C1 segment of cervical spinal cord (tissue), 14 donors: ENCODE measurements around the gene SORCS2.

Experiments used
- DNase-seq, 14 donors: peaks; one replicate each; lab custom pipeline; 2025; lab: John Stamatoyannopoulos, UW

SORCS2 gene

DNA sequence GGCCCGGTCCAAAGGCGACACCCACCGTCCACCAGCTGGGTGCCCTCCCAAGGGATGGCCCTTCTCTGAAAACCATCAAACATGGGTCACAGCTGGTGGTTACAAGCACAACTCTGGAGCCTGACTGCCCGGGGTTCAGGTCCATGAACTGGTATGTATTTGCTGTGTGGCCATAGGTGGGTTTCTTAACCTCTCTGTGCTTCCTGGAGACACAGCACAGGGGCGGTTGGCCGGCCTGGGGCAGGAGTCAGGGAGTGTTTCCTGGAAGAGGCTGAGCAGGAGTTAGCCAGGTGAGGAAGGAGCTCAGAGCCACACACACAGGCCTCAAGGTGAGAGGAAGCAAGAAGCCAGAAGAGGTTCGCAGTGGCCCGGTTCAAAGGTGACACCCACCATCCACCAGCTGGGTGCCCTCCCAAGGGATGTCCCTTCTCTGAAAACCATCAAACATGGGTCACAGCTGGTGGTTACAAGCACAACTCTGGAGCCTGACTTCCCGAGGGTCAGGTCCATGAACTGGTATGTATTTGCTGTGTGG, 486.0 kb downstream of the SORCS2 start:
- no peak for DNase-seq

- DNase-seq: no peak
Observed at GRCh38 chr4:7679406-7680040, 487.2 kb downstream of the SORCS2 start.

DNA sequence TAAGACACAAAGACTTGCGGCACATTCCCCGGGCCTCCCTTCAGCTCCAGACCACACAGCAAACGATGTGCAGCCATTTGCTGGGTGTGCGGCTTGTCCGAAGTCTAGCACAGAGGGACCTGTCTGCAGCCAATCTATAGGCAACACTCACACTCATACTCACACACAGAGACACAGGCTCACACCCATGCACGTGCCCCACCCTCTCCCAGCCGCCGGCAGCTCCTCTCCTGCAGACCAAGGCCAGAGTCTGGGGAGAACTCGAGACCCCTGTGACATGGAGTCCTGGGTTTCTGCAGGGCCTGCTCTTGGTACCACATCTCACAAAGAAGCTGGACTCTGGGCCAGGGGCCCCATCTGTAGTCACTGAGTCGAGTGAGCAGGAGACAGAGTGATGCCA, 487.8 kb downstream of the SORCS2 start:
- DNase-seq: no peak

- DNase-seq: no peak
Observed at GRCh38 chr4:7680731-7681130, 488.4 kb downstream of the SORCS2 start.

DNA sequence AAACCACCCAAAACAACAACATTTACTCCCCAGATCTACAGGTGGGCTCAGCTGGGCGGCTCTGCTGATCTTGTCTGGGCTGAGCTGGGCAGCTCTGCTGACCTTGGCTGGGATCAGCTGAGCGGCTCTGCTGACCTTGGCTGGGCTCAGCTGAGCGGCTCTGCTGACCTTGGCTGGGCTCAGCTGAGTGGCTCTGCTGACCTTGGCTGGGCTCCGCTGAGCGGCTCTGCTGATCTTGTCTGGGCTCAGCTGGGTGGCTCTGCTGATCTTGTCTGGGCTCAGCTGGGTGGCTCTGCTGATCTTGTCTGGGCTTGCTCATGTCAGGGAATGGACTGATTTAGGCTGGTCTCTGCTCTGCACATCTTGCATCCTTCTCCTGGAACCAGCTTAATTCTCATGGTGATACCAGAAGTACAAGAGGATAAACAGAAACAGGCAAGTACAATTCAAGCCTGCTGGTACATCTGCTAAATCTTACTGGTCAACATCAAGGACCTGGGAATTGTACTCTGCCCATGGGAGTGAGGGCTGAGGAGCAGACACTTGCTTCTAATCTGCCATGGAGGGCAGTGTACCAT, 490.9 kb downstream of the SORCS2 start:
- no peak for DNase-seq

DNA sequence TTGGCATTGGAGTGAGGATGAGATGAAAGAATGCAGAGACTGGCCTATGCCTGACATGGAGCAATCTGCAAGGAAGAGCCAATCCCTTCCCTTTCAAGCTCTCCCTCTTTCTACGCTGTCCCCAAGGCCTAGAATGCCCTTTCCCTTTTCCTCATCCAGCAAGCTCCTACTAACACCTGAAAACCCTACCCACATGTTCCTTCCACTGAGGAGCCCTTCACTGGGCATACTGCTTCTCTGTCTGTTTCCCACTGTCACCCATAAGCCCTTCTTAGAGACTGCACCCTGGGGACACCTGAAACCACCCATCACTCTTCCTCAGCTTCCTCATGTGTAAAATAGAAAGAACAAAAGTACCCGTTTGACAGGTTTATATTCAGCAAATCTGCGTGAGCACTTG, 492.0 kb downstream of the SORCS2 start:
- DNase-seq: no peak

DNA sequence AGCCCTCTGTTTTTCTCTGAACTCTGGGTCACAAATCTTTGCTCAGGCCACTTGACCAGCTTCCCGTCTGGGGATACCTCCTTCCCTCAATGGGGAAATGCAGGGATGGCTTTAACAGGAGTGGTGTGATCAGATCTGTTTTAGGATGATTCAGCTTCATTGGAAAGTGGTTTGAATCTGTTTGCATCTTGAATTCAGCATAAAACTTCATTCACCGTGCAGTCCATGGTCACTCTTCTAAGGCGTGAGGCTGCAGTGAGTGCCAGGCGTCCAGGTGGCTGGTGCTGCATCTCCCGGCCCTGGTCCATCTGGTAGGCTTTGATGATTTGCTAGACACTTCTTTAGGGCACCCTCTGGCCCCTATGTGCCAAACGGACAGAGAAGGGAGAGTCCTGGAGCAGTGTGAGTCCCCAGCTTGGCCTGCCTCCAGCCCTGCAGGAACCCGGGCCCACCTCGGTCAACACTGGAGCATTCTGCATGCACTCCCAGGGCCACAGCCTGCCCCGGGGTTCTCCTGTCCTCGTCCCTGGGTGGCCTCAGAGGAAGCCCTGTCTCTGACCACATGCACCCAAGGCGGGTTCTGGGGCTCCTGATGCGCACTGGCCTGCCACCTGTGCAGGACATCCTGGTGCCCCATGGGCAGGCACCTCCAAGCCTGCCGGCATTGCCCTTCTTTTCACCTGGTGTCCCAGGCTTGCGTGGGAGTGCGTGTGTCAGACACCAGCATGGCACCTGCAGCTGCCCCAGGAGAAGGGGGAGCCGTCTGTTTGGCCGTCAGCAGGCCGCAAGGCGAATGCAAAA, 493.9 kb downstream of the SORCS2 start:
- DNase-seq: peak in 1 of 14 donors; percentile 23

DNA sequence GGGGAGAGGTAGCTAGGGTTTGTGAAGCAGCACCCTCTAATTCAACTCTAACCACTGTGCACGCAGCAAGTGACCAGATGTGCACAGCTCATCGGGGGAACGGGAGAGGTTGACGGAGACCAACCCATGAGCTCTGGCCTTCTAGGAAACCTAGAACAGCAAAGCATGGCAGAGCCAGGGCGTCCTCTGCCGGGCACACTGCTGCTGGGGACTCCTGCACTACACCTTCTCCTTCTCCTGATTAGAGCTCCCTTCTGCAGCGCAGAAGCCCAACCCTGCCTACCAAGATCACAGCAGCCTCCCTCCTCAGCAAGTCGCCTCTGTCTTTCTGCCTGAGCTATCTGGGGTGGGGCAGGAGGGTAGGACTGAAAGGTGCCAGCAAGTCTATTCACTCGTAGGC, 494.7 kb downstream of the SORCS2 start:
- no peak for DNase-seq

DNA sequence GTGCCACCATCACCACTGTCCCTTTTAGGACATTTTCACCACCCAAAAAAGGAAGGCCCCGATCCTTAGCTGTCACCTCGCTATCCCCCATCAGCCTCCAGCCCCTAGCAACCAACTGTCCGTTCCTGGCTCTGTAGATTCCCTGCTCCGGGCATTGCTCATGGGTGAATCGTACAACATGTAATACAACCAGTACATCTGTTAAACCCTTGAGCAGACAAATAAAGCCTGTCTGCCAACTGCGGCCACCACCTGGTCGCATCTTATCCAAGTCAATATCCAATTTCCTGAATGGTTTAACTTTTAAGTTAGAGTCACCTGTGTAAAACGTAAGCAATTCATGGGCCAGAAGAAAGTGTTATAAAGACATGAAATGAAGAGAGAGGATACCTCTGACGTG, 495.5 kb downstream of the SORCS2 start:
- no peak for DNase-seq

GRCh38 chr4:7689773-7690693, 497.7 kb downstream of the SORCS2 start:
- DNase-seq: no peak

- no peak for DNase-seq
Observed at GRCh38 chr4:7691061-7691460, 498.7 kb downstream of the SORCS2 start.

- DNase-seq: no peak
Observed at GRCh38 chr4:7691982-7692381, 499.6 kb downstream of the SORCS2 start.

- no peak for DNase-seq
Observed at GRCh38 chr4:7692451-7693236, 500.3 kb downstream of the SORCS2 start.

GRCh38 chr4:7693237-7693608, 500.9 kb downstream of the SORCS2 start:
- DNase-seq: no peak

GRCh38 chr4:7693711-7694110, 501.4 kb downstream of the SORCS2 start:
- DNase-seq: no peak

DNA sequence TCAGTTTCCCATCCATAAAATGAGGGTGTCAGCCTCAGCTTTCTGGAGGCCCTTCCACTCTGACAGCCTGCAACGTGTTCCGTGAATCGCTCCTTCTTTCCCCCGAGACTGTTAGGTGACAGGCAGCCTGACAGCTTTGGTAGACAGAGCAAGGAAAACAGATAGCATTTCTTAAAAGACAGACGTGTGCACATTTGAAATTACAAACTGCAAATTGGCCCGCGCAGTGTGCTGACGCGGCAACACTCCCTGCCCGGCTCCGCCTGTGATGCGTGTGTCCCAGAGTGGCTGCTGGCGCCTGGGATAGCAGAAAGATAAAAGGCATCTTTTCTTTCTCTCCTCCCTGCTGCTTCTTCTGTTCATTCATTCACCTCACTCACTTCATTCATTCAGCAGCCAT, 502.0 kb downstream of the SORCS2 start:
- no peak for DNase-seq

GRCh38 chr4:7697343-7697742, 505.0 kb downstream of the SORCS2 start:
- DNase-seq: no peak

GRCh38 chr4:7697821-7698220, 505.5 kb downstream of the SORCS2 start:
- DNase-seq: no peak

DNA sequence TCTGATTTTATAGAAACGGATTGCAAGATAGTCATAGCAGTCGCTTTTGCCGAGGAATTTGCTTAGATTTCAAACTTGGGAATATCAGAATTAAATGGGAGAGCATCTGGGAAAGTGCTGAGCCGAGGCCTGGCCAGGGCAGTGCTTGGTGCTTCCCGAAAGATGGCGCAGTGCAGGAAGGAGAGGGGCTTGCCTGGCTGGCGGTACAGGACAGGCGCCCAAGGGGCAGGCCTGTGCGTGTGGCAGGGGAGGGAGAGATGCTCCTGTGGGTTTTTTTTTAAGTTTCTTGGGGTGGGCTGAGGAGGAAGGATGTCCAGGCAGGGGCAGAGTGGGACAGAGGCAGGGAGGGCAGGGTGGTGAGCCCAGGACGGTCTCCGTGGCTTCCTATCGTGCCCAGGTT, 506.2 kb downstream of the SORCS2 start:
- no peak for DNase-seq

GRCh38 chr4:7699031-7699430, 506.7 kb downstream of the SORCS2 start:
- no peak for DNase-seq

DNA sequence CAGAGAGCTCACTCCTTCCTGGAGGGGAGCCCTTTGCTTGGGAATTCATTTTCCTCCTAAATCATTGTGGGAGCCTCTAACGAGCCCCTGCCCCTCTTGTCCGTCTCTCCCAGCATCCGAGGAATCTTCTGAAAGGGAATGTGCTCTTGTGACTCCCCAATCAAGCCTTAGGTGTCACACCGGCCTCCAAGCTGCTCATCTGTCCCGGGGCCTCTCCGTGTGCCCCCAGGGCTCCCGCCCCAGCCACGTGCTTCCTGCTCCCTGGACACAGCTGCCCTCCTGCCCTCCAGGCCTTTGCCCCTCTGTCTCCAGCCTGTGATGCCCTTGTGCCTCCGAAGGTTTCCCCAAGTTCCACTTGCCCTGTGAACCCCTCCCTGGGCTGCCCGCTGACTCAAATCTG, 507.5 kb downstream of the SORCS2 start:
- DNase-seq: no peak
